ENCODE results near the gene DPYSL5. TPM values are rescaled to one million over a fixed set of nuclear protein-coding genes. Genes with fewer than 3 reads are reported as not detected.
"Not testable (repeated sequence)": the region's sequence is repeated elsewhere in the genome, so short reads cannot be mapped to it uniquely, and the experiment has no call there.

DPYSL5 gene
- total RNA-seq, 1 donor from 2014 or later = 201 TPM

GRCh38 chr2:26921323-26921722, 73.4 kb downstream of the DPYSL5 start:
- Mint-ChIP-seq H3K36me3 (ENCODE audit: low read depth) (no peaks in the 10 kb centered on the region), H3K27ac (ENCODE audit: unreplicated experiment) (no peak overlapping the region), H3K4me1 (peaks cover 62% of the 10 kb centered on the region), H3K9me3 (no peaks in the 10 kb centered on the region), H3K4me3 (no peak overlapping the region), H3K27me3 (ENCODE audit: low read depth) (no peaks in the 10 kb centered on the region)
- DNase-seq (ENCODE audit: low read depth, low spot score) = no peak
- TF ChIP-seq CTCF (conservative IDR thresholded peaks at IDR 0.05) = no peak

- Mint-ChIP-seq H3K36me3 (ENCODE audit: low read depth) (peaks cover 3% of the 10 kb centered on the region), H3K27ac (ENCODE audit: unreplicated experiment) (peak overlapping the region; percentile 16), H3K9me3 (no peaks in the 10 kb centered on the region), H3K4me1 (peaks cover 66% of the 10 kb centered on the region), H3K27me3 (ENCODE audit: low read depth) (no peaks in the 10 kb centered on the region), H3K4me3 (peak overlapping the region; percentile 25)
- DNase-seq (ENCODE audit: low read depth, low spot score) = peak; percentile 31
- peak; percentile 71 for TF ChIP-seq CTCF (conservative IDR thresholded peaks at IDR 0.05)
Measured at GRCh38 chr2:26922405-26923188, 74.7 kb downstream of the DPYSL5 start.

GRCh38 chr2:26923189-26923466, 75.2 kb downstream of the DPYSL5 start:
- not testable (repeated sequence) for DNase-seq (ENCODE audit: low read depth, low spot score); H3K27ac Mint-ChIP-seq (ENCODE audit: unreplicated experiment); H3K27me3 Mint-ChIP-seq (ENCODE audit: low read depth); H3K36me3 Mint-ChIP-seq (ENCODE audit: low read depth); H3K9me3 Mint-ChIP-seq; H3K4me3 Mint-ChIP-seq
- H3K4me1 Mint-ChIP-seq = peaks cover 70% of the 10 kb centered on the region

- Mint-ChIP-seq H3K27ac (ENCODE audit: unreplicated experiment) (peak overlapping the region; percentile 54), H3K36me3 (ENCODE audit: low read depth) (peaks cover 6% of the 10 kb centered on the region), H3K4me3 (peak overlapping the region; percentile 28), H3K27me3 (ENCODE audit: low read depth) (no peaks in the 10 kb centered on the region), H3K9me3 (no peaks in the 10 kb centered on the region), H3K4me1 (peaks cover 62% of the 10 kb centered on the region)
- no peak for DNase-seq (ENCODE audit: low read depth, low spot score)
- no peak for TF ChIP-seq CTCF (conservative IDR thresholded peaks at IDR 0.05)
Measured at GRCh38 chr2:26924731-26925099, 76.8 kb downstream of the DPYSL5 start.

- H3K4me1 Mint-ChIP-seq = peaks cover 62% of the 10 kb centered on the region
- H3K4me3 Mint-ChIP-seq = peak overlapping the region; percentile 28
- H3K27ac Mint-ChIP-seq (ENCODE audit: unreplicated experiment) = peak overlapping the region; percentile 89
- no peak for TF ChIP-seq CTCF (conservative IDR thresholded peaks at IDR 0.05)
- H3K36me3 Mint-ChIP-seq (ENCODE audit: low read depth) = peaks cover 6% of the 10 kb centered on the region
- no peak for DNase-seq (ENCODE audit: low read depth, low spot score)
- no peaks in the 10 kb centered on the region for H3K27me3 Mint-ChIP-seq (ENCODE audit: low read depth)
- no peaks in the 10 kb centered on the region for H3K9me3 Mint-ChIP-seq
Measured at GRCh38 chr2:26925100-26925791, 77.3 kb downstream of the DPYSL5 start.

GRCh38 chr2:26927221-26927620, 79.3 kb downstream of the DPYSL5 start:
- no peak for DNase-seq (ENCODE audit: low read depth, low spot score)
- H3K27me3 Mint-ChIP-seq (ENCODE audit: low read depth) = no peaks in the 10 kb centered on the region
- no peak for TF ChIP-seq CTCF (conservative IDR thresholded peaks at IDR 0.05)
- peaks cover 7% of the 10 kb centered on the region for H3K36me3 Mint-ChIP-seq (ENCODE audit: low read depth)
- H3K4me3 Mint-ChIP-seq = no peak overlapping the region
- no peaks in the 10 kb centered on the region for H3K9me3 Mint-ChIP-seq
- no peak overlapping the region for H3K27ac Mint-ChIP-seq (ENCODE audit: unreplicated experiment)
- H3K4me1 Mint-ChIP-seq = peaks cover 44% of the 10 kb centered on the region
